Stimulated activated CD8-positive, alpha-beta memory T cell treated with anti-CD3 and anti-CD28 coated beads, Interleukin-12 subunit alpha, Interleukin-12 subunit beta, amount 100 ng/mL, for 4 hours (primary cell): Measurements from ENCODE around the gene CLASP1.
"Not testable (repeated sequence)": the region's sequence is repeated elsewhere in the genome, so short reads cannot be mapped to it uniquely, and the experiment has no call there.

ENCODE experiments used
- DNase-seq: peaks from one replicate; pipeline ENCODE4 v3.0.0-alpha.2; 2020; ENCODE audit warnings: low read depth

CLASP1 gene

GRCh38 chr2:121649149-121649595, at the start of gene CLASP1:
Gene CLASP1 (minus strand): TSS chr2:121649462. CDS start chr2:121605895, 43,567 bp downstream.
- DNase-seq: no peak

GRCh38 chr2:121698318-121698930, 49.2 kb upstream of the CLASP1 start:
- no peak for DNase-seq

- no peak for DNase-seq
Measured at GRCh38 chr2:121697108-121697631, 47.9 kb upstream of the CLASP1 start.

- no peak for DNase-seq
Measured at GRCh38 chr2:121696410-121696930, 47.2 kb upstream of the CLASP1 start.

- DNase-seq: no peak
Measured at GRCh38 chr2:121695171-121695451, 45.8 kb upstream of the CLASP1 start.

- DNase-seq: no peak
Measured at GRCh38 chr2:121694398-121695170, 45.3 kb upstream of the CLASP1 start.

GRCh38 chr2:121690572-121690971, 41.3 kb upstream of the CLASP1 start:
- DNase-seq: not testable (repeated sequence)

GRCh38 chr2:121690095-121690494, 40.8 kb upstream of the CLASP1 start:
- no peak for DNase-seq

GRCh38 chr2:121689356-121689755, 40.1 kb upstream of the CLASP1 start:
- no peak for DNase-seq

- DNase-seq: no peak
Measured at GRCh38 chr2:121688820-121689219, 39.6 kb upstream of the CLASP1 start.

- no peak for DNase-seq
Measured at GRCh38 chr2:121686902-121687301, 37.6 kb upstream of the CLASP1 start.

GRCh38 chr2:121686218-121686617, 37.0 kb upstream of the CLASP1 start:
- DNase-seq: no peak

GRCh38 chr2:121682396-121683298, 33.4 kb upstream of the CLASP1 start:
- no peak for DNase-seq

- DNase-seq: no peak
Measured at GRCh38 chr2:121677855-121678254, 28.6 kb upstream of the CLASP1 start.

- DNase-seq: not testable (repeated sequence)
Measured at GRCh38 chr2:121671621-121672020, 22.4 kb upstream of the CLASP1 start.

- DNase-seq: no peak
Measured at GRCh38 chr2:121670181-121670580, 20.9 kb upstream of the CLASP1 start.

- DNase-seq: no peak
Measured at GRCh38 chr2:121667618-121668017, 18.4 kb upstream of the CLASP1 start.

GRCh38 chr2:121666042-121666441, 16.8 kb upstream of the CLASP1 start:
- no peak for DNase-seq

- no peak for DNase-seq
Measured at GRCh38 chr2:121665504-121665903, 16.2 kb upstream of the CLASP1 start.

GRCh38 chr2:121664713-121665112, 15.5 kb upstream of the CLASP1 start:
- DNase-seq: no peak

GRCh38 chr2:121664086-121664485, 14.8 kb upstream of the CLASP1 start:
- DNase-seq: no peak

- no peak for DNase-seq
Measured at GRCh38 chr2:121663434-121663833, 14.2 kb upstream of the CLASP1 start.
